ENCODE results near the gene PLEK2.

- TF ChIP-seq CTCF (IDR thresholded peaks at IDR 0.05) = no peak
- no peak for TF ChIP-seq REST (IDR thresholded peaks at IDR 0.05; ENCODE audit: insufficient read depth in 1 of 2, low read depth in 2 of 2, low read length in 1 of 2)
- no peak for TF ChIP-seq TCF7L2 (IDR thresholded peaks at IDR 0.05; ENCODE audit: low read depth, low read length)
- no peak for TF ChIP-seq POLR2AphosphoS5 (IDR thresholded peaks at IDR 0.05; ENCODE audit: low read depth, low read length)
- no peak for TF ChIP-seq SIN3A (IDR thresholded peaks at IDR 0.05; ENCODE audit: borderline replicate concordance, insufficient read depth, low read depth, low read length)
Observed at GRCh38 chr14:67438969-67439368, 27.0 kb upstream of the PLEK2 start.

Data from Panc1 (cell line).